ENCODE results near the gene LAD1. TPM values are rescaled to one million over a fixed set of nuclear protein-coding genes. Genes with fewer than 3 reads are reported as not detected.

The LAD1 gene
- total and polyA plus RNA-seq, 4 donors, result 0.17 to 0.50 (median 0.35) TPM

GRCh38 chr1:201348211-201348566 is 50.9 kb downstream of the LAD1 start:
- peaks cover 2% of the 10 kb centered on the region for H3K27me3 ChIP-seq (ENCODE audit: control insufficient read depth, insufficient read depth, low read length)
- H3K4me3 ChIP-seq (ENCODE audit: low read depth, low read length), result no peak overlapping the region
- WGBS (ENCODE audit: insufficient coverage), result 24% methylated on average over 4 of the region's 6 CpGs
- no peak overlapping the region for H3K27ac ChIP-seq (ENCODE audit: low read depth, low read length)
- H3K4me1 ChIP-seq (ENCODE audit: control insufficient read depth, insufficient read depth, low read length), result no peaks in the 10 kb centered on the region
- DNase-seq (ENCODE audit: low read depth in 4 of 6, low spot score in 6 of 6), result peak in 2 of 6 donors; percentile 31 to 40
- H3K9me3 ChIP-seq (ENCODE audit: control insufficient read depth, insufficient read depth, low read length), result no peaks in the 10 kb centered on the region
- no peaks in the 10 kb centered on the region for H3K36me3 ChIP-seq (ENCODE audit: control insufficient read depth, insufficient read depth, low read length)

GRCh38 chr1:201347498-201348210 is 51.5 kb downstream of the LAD1 start:
- Histone ChIP-seq H3K9me3 (ENCODE audit: control insufficient read depth, insufficient read depth, low read length) (no peaks in the 10 kb centered on the region), H3K27ac (ENCODE audit: low read depth, low read length) (no peak overlapping the region), H3K36me3 (ENCODE audit: control insufficient read depth, insufficient read depth, low read length) (no peaks in the 10 kb centered on the region), H3K4me3 (ENCODE audit: low read depth, low read length) (no peak overlapping the region), H3K4me1 (ENCODE audit: control insufficient read depth, insufficient read depth, low read length) (no peaks in the 10 kb centered on the region), H3K27me3 (ENCODE audit: control insufficient read depth, insufficient read depth, low read length) (peaks cover 2% of the 10 kb centered on the region)
- no peak for DNase-seq (ENCODE audit: low read depth in 4 of 6, low spot score in 6 of 6)
- WGBS (ENCODE audit: insufficient coverage), result 31% methylated on average over 7 of the region's 7 CpGs

GRCh38 chr1:201346987-201347386 is 52.1 kb downstream of the LAD1 start:
- H3K27ac ChIP-seq (ENCODE audit: low read depth, low read length), result no peak overlapping the region
- H3K36me3 ChIP-seq (ENCODE audit: control insufficient read depth, insufficient read depth, low read length), result no peaks in the 10 kb centered on the region
- no CpG with 5 or more reads among the region's 2 CpGs for WGBS (ENCODE audit: insufficient coverage)
- no peaks in the 10 kb centered on the region for H3K9me3 ChIP-seq (ENCODE audit: control insufficient read depth, insufficient read depth, low read length)
- peaks cover 2% of the 10 kb centered on the region for H3K27me3 ChIP-seq (ENCODE audit: control insufficient read depth, insufficient read depth, low read length)
- DNase-seq (ENCODE audit: low read depth in 4 of 6, low spot score in 6 of 6), result no peak
- H3K4me3 ChIP-seq (ENCODE audit: low read depth, low read length), result no peak overlapping the region
- H3K4me1 ChIP-seq (ENCODE audit: control insufficient read depth, insufficient read depth, low read length), result no peaks in the 10 kb centered on the region

GRCh38 chr1:201346337-201346939 is 52.7 kb downstream of the LAD1 start:
- H3K4me1 ChIP-seq (ENCODE audit: control insufficient read depth, insufficient read depth, low read length), result no peaks in the 10 kb centered on the region
- WGBS (ENCODE audit: insufficient coverage), result 72% methylated on average over 4 of the region's 5 CpGs
- no peak overlapping the region for H3K4me3 ChIP-seq (ENCODE audit: low read depth, low read length)
- H3K9me3 ChIP-seq (ENCODE audit: control insufficient read depth, insufficient read depth, low read length), result no peaks in the 10 kb centered on the region
- H3K27ac ChIP-seq (ENCODE audit: low read depth, low read length), result no peak overlapping the region
- DNase-seq (ENCODE audit: low read depth in 4 of 6, low spot score in 6 of 6), result peak in 2 of 6 donors; percentile 27 to 34
- H3K27me3 ChIP-seq (ENCODE audit: control insufficient read depth, insufficient read depth, low read length), result peaks cover 2% of the 10 kb centered on the region
- no peaks in the 10 kb centered on the region for H3K36me3 ChIP-seq (ENCODE audit: control insufficient read depth, insufficient read depth, low read length)

GRCh38 chr1:201345081-201345355 is 54.1 kb downstream of the LAD1 start:
- Histone ChIP-seq H3K9me3 (ENCODE audit: control insufficient read depth, insufficient read depth, low read length) (no peaks in the 10 kb centered on the region), H3K27me3 (ENCODE audit: control insufficient read depth, insufficient read depth, low read length) (peaks cover 2% of the 10 kb centered on the region), H3K36me3 (ENCODE audit: control insufficient read depth, insufficient read depth, low read length) (no peaks in the 10 kb centered on the region), H3K27ac (ENCODE audit: low read depth, low read length) (no peak overlapping the region), H3K4me1 (ENCODE audit: control insufficient read depth, insufficient read depth, low read length) (no peaks in the 10 kb centered on the region), H3K4me3 (ENCODE audit: low read depth, low read length) (no peak overlapping the region)
- WGBS (ENCODE audit: insufficient coverage), result 94% methylated on average over 5 of the region's 5 CpGs
- no peak for DNase-seq (ENCODE audit: low read depth in 4 of 6, low spot score in 6 of 6)

- WGBS (ENCODE audit: insufficient coverage), result 54% methylated on average over 5 of the region's 7 CpGs
- DNase-seq (ENCODE audit: low read depth in 4 of 6, low spot score in 6 of 6), result no peak
- no peaks in the 10 kb centered on the region for H3K4me1 ChIP-seq (ENCODE audit: control insufficient read depth, insufficient read depth, low read length)
- no peaks in the 10 kb centered on the region for H3K36me3 ChIP-seq (ENCODE audit: control insufficient read depth, insufficient read depth, low read length)
- H3K27me3 ChIP-seq (ENCODE audit: control insufficient read depth, insufficient read depth, low read length), result peaks cover 2% of the 10 kb centered on the region
- no peak overlapping the region for H3K4me3 ChIP-seq (ENCODE audit: low read depth, low read length)
- H3K9me3 ChIP-seq (ENCODE audit: control insufficient read depth, insufficient read depth, low read length), result no peaks in the 10 kb centered on the region
- H3K27ac ChIP-seq (ENCODE audit: low read depth, low read length), result no peak overlapping the region
Measured at GRCh38 chr1:201344206-201345080, 54.7 kb downstream of the LAD1 start.

- Histone ChIP-seq H3K27ac (ENCODE audit: low read depth, low read length) (no peak overlapping the region), H3K9me3 (ENCODE audit: control insufficient read depth, insufficient read depth, low read length) (no peaks in the 10 kb centered on the region), H3K27me3 (ENCODE audit: control insufficient read depth, insufficient read depth, low read length) (no peaks in the 10 kb centered on the region), H3K4me1 (ENCODE audit: control insufficient read depth, insufficient read depth, low read length) (no peaks in the 10 kb centered on the region), H3K4me3 (ENCODE audit: low read depth, low read length) (no peak overlapping the region), H3K36me3 (ENCODE audit: control insufficient read depth, insufficient read depth, low read length) (no peaks in the 10 kb centered on the region)
- WGBS (ENCODE audit: insufficient coverage), result no CpG with 5 or more reads among the region's 1 CpG
- no peak for DNase-seq (ENCODE audit: low read depth in 4 of 6, low spot score in 6 of 6)
Measured at GRCh38 chr1:201341377-201341776, 57.7 kb downstream of the LAD1 start.

GRCh38 chr1:201336711-201337450 is 62.2 kb downstream of the LAD1 start:
- Histone ChIP-seq H3K27me3 (ENCODE audit: control insufficient read depth, insufficient read depth, low read length) (no peaks in the 10 kb centered on the region), H3K4me3 (ENCODE audit: low read depth, low read length) (no peak overlapping the region), H3K36me3 (ENCODE audit: control insufficient read depth, insufficient read depth, low read length) (no peaks in the 10 kb centered on the region), H3K4me1 (ENCODE audit: control insufficient read depth, insufficient read depth, low read length) (peaks cover 3% of the 10 kb centered on the region), H3K9me3 (ENCODE audit: control insufficient read depth, insufficient read depth, low read length) (no peaks in the 10 kb centered on the region), H3K27ac (ENCODE audit: low read depth, low read length) (no peak overlapping the region)
- WGBS (ENCODE audit: insufficient coverage), result 95% methylated on average over 6 of the region's 9 CpGs
- DNase-seq (ENCODE audit: low read depth in 4 of 6, low spot score in 6 of 6), result no peak

- Histone ChIP-seq H3K4me1 (ENCODE audit: control insufficient read depth, insufficient read depth, low read length) (peaks cover 3% of the 10 kb centered on the region), H3K27me3 (ENCODE audit: control insufficient read depth, insufficient read depth, low read length) (no peaks in the 10 kb centered on the region), H3K4me3 (ENCODE audit: low read depth, low read length) (no peak overlapping the region), H3K9me3 (ENCODE audit: control insufficient read depth, insufficient read depth, low read length) (no peaks in the 10 kb centered on the region), H3K27ac (ENCODE audit: low read depth, low read length) (no peak overlapping the region), H3K36me3 (ENCODE audit: control insufficient read depth, insufficient read depth, low read length) (no peaks in the 10 kb centered on the region)
- WGBS (ENCODE audit: insufficient coverage), result 80% methylated on average over 2 of the region's 3 CpGs
- DNase-seq (ENCODE audit: low read depth in 4 of 6, low spot score in 6 of 6), result no peak
Measured at GRCh38 chr1:201335901-201336300, 63.2 kb downstream of the LAD1 start.
